Stimulated activated CD4-positive, alpha-beta T cell treated with anti-CD3 and anti-CD28 coated beads, Interleukin-4, amount 100 ng/mL, for 1 hour (primary cell): Measurements from ENCODE around the gene TNNT2.

Experiments
- DNase-seq: peaks from one replicate; pipeline ENCODE4 v3.0.0-alpha.2; 2020

Gene TNNT2

GRCh38 chr1:201376107-201376463 lies 1.4 kb downstream of the TNNT2 start:
- DNase-seq: no peak

DNA sequence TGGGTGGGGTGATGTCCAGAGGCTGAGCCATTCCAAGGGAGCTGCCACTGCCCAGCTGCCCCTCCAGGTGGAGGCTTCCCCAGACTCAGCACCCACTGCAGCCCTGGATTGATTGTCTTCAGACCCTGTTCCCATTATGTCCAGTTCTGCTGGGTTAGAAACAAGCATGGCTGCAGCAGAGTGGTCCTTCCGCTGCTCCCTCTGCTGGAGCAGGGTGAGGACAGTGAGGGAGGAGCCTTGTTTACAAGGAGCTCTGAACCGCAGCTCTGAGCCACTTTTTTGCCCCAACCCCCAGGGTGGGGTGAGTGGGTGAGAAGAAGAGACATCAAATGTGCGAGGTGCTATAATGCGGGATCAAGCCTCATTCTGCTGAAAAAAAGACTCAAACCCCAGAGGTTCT lies 2.3 kb downstream of the TNNT2 start:
- no peak for DNase-seq

DNA sequence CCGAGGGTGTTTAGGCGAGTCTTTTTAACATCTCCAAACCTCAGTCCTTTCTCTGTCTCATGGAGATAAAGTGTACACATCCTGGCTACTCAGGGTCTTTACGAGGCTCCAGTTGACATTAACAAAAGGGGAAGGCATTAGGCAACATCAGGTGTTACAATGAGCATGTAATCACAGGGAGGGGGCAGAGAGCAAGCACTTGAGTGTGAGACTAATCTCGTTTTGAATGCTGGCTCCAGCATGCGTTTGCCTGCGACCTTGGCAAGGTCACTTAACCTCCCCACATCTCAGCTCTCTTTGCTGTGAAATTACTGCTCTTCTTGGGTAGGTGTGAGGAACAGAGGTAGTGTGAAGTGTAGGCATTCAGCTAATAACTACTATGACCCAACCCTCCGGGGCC lies 3.1 kb downstream of the TNNT2 start:
- DNase-seq: no peak

DNA sequence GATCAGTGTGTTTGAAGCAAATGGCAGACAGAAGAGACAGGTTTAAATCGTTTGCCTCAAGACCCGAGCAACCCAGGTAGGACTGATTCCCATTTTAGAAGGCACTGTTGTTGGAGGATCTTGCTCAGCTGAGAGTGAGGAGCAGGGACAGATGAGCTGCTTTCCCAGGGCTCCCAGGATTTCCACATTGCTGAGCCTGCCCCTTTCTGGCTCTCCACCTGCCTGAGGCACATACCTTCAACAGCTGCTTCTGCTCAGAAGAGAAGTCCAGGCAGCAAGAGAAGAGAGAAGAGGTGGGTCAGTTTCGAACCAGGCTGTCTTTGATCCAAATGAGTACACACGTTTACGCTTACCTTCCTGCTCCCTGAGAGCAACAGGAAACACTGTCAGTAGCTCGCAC lies 5.7 kb downstream of the TNNT2 start:
- DNase-seq: no peak

- no peak for DNase-seq
Observed at GRCh38 chr1:201371276-201371675, 6.2 kb downstream of the TNNT2 start.

- DNase-seq: no peak
Observed at GRCh38 chr1:201370500-201370899, 7.0 kb downstream of the TNNT2 start.

GRCh38 chr1:201369209-201369608 lies 8.3 kb downstream of the TNNT2 start:
- no peak for DNase-seq

DNA sequence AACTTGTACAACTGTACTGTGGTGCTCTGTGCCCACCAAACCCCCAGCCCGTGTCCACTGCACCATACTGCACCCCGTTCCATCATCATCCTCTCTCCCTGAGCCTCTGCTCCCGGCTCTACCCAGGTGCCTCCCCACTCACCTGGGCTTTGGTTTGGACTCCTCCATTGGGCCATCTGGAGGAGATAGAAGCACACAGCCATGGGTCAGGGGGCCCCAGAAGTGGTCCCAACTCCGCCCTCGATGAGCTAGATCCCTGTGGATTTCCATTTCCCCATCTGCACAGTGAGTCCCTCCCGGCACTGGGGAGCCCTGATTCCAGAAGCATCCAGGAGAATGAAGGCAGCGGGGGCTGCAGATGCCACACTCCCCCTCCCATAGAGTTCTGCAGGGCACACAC lies 10.8 kb downstream of the TNNT2 start:
- no peak for DNase-seq

DNA sequence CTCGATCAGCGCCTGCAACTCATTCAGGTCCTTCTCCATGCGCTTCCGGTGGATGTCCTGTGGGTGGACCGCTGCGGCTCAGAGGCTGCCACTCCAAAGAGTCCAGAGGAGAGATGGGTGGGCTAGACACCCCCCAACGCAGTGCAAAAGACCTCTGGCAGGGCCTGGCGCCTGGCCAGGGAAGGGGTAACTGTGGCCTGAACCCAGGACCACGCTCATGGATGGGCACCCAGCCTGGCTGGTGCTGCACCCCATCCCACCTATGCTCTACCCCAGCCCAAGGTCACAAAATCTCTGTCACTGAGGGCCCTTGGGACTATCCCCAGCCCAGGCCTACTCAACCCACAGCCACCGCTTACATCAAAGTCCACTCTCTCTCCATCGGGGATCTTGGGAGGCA lies 12.2 kb downstream of the TNNT2 start:
- DNase-seq: no peak

GRCh38 chr1:201364808-201365105 lies 12.7 kb downstream of the TNNT2 start:
- no peak for DNase-seq

DNA sequence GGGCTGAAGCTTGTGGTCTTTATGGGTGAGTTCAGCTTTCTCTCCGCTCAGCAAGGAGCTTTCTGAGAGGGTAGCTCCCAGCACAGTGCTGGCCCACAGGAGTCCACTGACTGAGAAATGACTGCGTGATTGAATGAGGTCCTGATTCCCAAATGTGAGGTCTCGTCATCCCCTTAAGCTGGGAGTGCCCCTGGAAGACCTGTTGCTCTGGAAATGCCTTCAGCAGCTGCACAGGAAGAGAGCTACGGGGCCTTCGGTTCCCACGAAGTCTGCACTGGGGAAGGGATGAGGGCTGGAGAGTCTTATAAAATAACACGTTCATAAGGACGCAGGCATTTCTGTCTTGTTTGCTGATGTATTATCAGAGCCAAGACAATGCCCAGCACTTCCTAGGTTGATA lies 14.0 kb downstream of the TNNT2 start:
- no peak for DNase-seq

GRCh38 chr1:201362906-201363305 lies 14.6 kb downstream of the TNNT2 start:
- no peak for DNase-seq

DNA sequence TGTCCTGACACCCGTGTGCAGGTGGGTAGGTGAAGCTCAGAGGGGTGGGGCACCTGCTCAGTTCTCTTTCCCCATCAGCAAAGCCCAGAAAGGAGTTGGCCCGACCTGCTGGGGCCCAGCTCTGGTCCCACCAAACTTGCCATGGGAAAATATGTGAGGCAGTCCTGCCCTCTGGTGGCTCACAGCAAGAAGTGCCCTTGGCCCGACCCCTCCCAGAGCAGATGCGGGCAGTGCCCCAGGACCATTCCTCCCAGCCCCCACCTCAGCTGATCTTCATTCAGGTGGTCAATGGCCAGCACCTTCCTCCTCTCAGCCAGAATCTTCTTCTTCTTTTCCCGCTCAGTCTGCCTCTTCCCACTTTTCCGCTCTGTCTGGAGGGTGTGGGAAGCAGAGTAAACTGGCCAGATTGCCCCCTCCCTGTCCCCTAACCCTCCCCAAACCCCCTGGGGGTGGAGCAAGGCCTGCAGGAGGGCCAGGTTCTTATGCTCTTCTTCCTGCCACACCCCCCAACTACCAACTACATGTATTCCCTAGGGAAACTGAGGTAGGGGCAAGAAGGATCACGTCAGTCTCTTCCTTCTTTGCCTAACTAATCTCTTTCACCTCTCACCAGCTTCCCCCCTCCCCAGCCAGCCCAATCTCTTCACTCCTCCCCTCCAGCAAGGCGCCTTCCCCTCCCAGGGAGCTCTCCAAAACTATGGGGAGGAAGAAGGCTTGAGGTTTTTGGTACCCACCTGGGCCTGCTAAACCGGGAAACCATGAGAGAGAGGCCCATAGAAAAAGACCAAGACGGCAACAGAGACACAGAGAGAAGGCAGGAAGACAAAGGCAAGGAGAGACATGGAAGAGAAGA lies 15.6 kb downstream of the TNNT2 start:
- DNase-seq: no peak

- DNase-seq: no peak
Observed at GRCh38 chr1:201360901-201361651, 16.4 kb downstream of the TNNT2 start.

DNA sequence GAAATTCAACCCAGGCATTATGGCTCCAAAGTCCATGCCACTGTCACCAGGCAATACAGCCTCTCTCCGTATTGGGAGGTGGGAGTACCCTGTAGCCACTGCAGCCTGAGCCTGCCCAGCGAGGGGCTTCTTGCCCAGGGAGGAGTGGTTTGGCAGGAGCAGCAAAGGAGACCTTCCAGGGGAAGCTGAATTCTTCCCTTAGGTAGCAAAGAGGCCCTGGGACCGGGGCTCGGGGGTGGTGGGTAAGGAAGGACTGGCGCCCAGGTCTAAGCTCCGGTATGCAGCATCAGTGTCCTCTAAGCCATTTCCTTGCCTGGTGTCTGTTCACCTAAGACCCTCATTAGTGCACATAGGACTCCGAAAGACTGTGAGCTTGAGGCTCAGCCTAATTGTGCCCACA lies 17.0 kb downstream of the TNNT2 start:
- DNase-seq: no peak

GRCh38 chr1:201359873-201360210 lies 17.6 kb downstream of the TNNT2 start:
- DNase-seq: no peak

GRCh38 chr1:201359031-201359872 lies 18.2 kb downstream of the TNNT2 start:
- no peak for DNase-seq

DNA sequence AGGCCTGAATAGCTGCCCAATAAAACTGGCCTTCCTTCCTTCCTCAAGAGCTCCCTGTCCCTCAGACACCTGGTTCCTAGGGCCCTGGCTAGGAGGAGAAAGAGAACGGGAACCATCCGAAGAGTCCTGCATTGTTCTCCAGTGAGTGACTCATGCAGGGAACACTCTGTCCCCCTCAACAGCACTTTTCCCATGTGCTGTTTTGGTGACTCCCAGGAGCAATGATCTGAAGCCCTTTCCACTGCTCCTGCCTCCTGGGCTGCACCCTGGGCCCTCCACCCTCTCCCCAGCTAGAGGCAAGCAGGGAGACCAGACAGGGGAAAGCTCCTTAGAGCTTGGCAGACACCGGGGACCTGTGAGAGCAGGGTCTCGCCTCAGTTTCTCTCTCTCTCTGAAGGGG lies 18.9 kb downstream of the TNNT2 start:
- DNase-seq: no peak

- DNase-seq: no peak
Observed at GRCh38 chr1:201357636-201358348, 19.7 kb downstream of the TNNT2 start.

- no peak for DNase-seq
Observed at GRCh38 chr1:201357211-201357610, 20.3 kb downstream of the TNNT2 start.

GRCh38 chr1:201356701-201357100 lies 20.8 kb downstream of the TNNT2 start:
- DNase-seq: no peak

DNA sequence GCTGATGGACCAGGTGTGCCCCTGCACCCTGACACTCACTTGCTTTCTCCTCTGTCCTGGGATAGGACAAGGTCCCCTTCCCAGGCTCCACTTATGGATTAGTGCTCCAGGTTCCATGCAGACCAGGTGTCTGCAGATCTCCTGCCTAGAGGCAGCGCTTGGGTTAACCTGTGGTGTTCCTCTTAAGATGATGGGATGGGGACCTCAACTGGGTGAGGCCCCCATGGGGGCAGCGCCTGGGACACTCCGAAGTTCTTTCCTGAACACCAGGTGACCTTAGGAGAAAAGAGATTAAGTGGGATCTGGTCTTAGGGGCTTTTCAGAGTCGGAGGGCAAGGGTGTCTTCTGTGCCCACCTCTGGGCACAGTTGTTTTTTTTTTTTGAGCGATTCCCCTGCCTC lies 21.2 kb downstream of the TNNT2 start:
- DNase-seq: no peak

- DNase-seq: no peak
Observed at GRCh38 chr1:201355471-201355870, 22.0 kb downstream of the TNNT2 start.
